Panc1 (cell line): ENCODE results near the gene CRY2. TPM values are rescaled to one million over a fixed set of nuclear protein-coding genes. Genes with fewer than 3 reads are reported as not detected.

ENCODE experiments used
- ATAC-seq: fragments of 200-7000 bp; cut with Tn5 transposase; 2 replicates; pipeline ENCODE4 v1.9.1; 2020; ENCODE audit warnings: mild to moderate bottlenecking, moderate library complexity
- BruUV-seq: library from RNA; stranded (reverse); fragments of 400-500 nt; replicated peaks from 2 replicates; lab custom pipeline; 2021; lab: Mats Ljungman, UMichigan
- CTCF ChIA-PET: fragments of 300-600 bp; sonication (Branson Sonifier 250); formaldehyde crosslinking; loops from one replicate; lab custom pipeline; 2022; ENCODE audit warnings: antibody characterized with exemption; lab: Charles Lee
- POLR2A ChIA-PET: fragments of 300-600 bp; sonication (Branson Sonifier 250); formaldehyde crosslinking; loops from one replicate; lab custom pipeline; 2022; ENCODE audit warnings: antibody characterized with exemption; lab: Charles Lee
- DNase-seq: peaks from one replicate; pipeline ENCODE4 v3.0.0-alpha.2; 2010; ENCODE audit warnings: low read depth, low spot score
- H3K27ac ChIP-seq: 2 replicates; pipeline ENCODE4 v1.5.1; 2011; ENCODE audit warnings: mild to moderate bottlenecking, low read length, inconsistent platforms
- H3K27me3 ChIP-seq: fragments of 200-500 bp; sonication (Bioruptor generic); 2 replicates; pipeline ENCODE4 v1.6.0; 2014; ENCODE audit warnings: low read length, inconsistent platforms; ENCODE audit not compliant: control insufficient read depth, insufficient read depth
- H3K36me3 ChIP-seq: fragments of 200-500 bp; sonication (Bioruptor generic); 2 replicates; pipeline ENCODE4 v1.5.1; 2014; ENCODE audit warnings: inconsistent platforms, mild to moderate bottlenecking, low read length, moderate library complexity; ENCODE audit not compliant: control insufficient read depth, insufficient read depth
- H3K4me1 ChIP-seq: 2 replicates; pipeline ENCODE4 v1.5.1; 2011; ENCODE audit warnings: inconsistent platforms, mild to moderate bottlenecking, low read length, moderate library complexity; ENCODE audit not compliant: control insufficient read depth, insufficient read depth
- H3K4me3 ChIP-seq, 2 experiments: 2 replicates each; pipeline ENCODE4 v1.5.1; 2011 to 2012; ENCODE audit warnings: low read depth in 2 of 2, low read length in 2 of 2, mild to moderate bottlenecking in 2 of 2, inconsistent platforms in 1 of 2, moderate library complexity in 1 of 2
- H3K9me3 ChIP-seq: fragments of 200-500 bp; sonication (Bioruptor generic); 2 replicates; pipeline ENCODE4 v1.5.1; 2014; ENCODE audit warnings: low read depth, mild to moderate bottlenecking, inconsistent platforms, low read length, moderate library complexity; ENCODE audit not compliant: control insufficient read depth, insufficient read depth
- CTCF ChIP-seq: fragments of 450-650 bp; IDR thresholded peaks from 2 replicates; pipeline ENCODE4 v1.5.1; 2017; ENCODE audit warnings: mild to moderate bottlenecking
- POLR2AphosphoS5 ChIP-seq: IDR thresholded peaks from 2 replicates; pipeline ENCODE4 v1.6.1; 2012; ENCODE audit warnings: mild to moderate bottlenecking, low read depth, low read length, moderate library complexity
- REST ChIP-seq, 2 experiments: IDR thresholded peaks; 2 replicates each; pipeline ENCODE4 v1.6.1; 2011 to 2012; ENCODE audit warnings: low read depth in 2 of 2, control low read depth in 1 of 2, low read length in 1 of 2, mild to moderate bottlenecking in 1 of 2, moderate library complexity in 1 of 2; ENCODE audit not compliant: insufficient read depth in 1 of 2
- SIN3A ChIP-seq: IDR thresholded peaks from 2 replicates; pipeline ENCODE4 v1.6.1; 2012; ENCODE audit warnings: low read depth, mild to moderate bottlenecking, low read length, moderate library complexity, borderline replicate concordance; ENCODE audit not compliant: insufficient read depth
- TCF7L2 ChIP-seq: IDR thresholded peaks from 2 replicates; pipeline ENCODE4 v1.6.1; 2011; ENCODE audit warnings: mild to moderate bottlenecking, low read depth, low read length, inconsistent platforms
- in situ Hi-C: cut with HindIII; loops from 2 replicates; pipeline ENCODE4 v1.10.0; 2016; ENCODE audit warnings: low sequenced_read_pairs, low pct_unique_long_range_greater_than_20kb
- intact Hi-C: fragments of 100-400 bp; cut with micrococcal nuclease; formaldehyde crosslinking; loops from one replicate; pipeline ENCODE4 v1.10.0; 2022; ENCODE audit not compliant: unreplicated experiment
- total RNA-seq: library from RNA; stranded (reverse); gene quantifications from one replicate; pipeline ENCODE4 v1.2.1, GENCODE V29; 2021; ENCODE audit not compliant: unreplicated experiment

The CRY2 gene
- total RNA-seq, 1 experiment from 2014 or later = 14.6 TPM

GRCh38 chr11:45889966-45890365, 42.7 kb downstream of the CRY2 start:
- DNase-seq = no peak
- no peaks in the 10 kb centered on the region for H3K27me3 ChIP-seq
- in situ Hi-C loops (no loop called here), intact Hi-C loops (no loop called here)
- no peaks in the 10 kb centered on the region for H3K4me1 ChIP-seq
- TF ChIP-seq POLR2AphosphoS5 (no peak), REST (IDR thresholded peaks at IDR 0.05; ENCODE audit: insufficient read depth in 1 of 2, low read depth in 2 of 2, low read length in 1 of 2) (no peak), CTCF (no peak), SIN3A (no peak), TCF7L2 (no peak)
- POLR2A ChIA-PET = interaction anchor here (0.5 kb wide), 1 partner anchor 260 kb away, joined by 3 read pairs; no protein-coding TSS in a partner anchor
- H3K9me3 ChIP-seq = no peaks in the 10 kb centered on the region
- CTCF ChIA-PET = no interaction called here
- no peaks in the 10 kb centered on the region for H3K36me3 ChIP-seq
- BruUV-seq = no TSS peak
- no peak for ATAC-seq
- H3K4me3 ChIP-seq = no peak overlapping the region
- H3K27ac ChIP-seq = no peak overlapping the region

- ChIA-PET POLR2A (no interaction called here), CTCF (no interaction called here)
- Histone ChIP-seq H3K4me3 (no peak overlapping the region), H3K27ac (no peak overlapping the region), H3K27me3 (no peaks in the 10 kb centered on the region), H3K36me3 (no peaks in the 10 kb centered on the region), H3K9me3 (no peaks in the 10 kb centered on the region), H3K4me1 (no peaks in the 10 kb centered on the region)
- BruUV-seq = no TSS peak
- in situ Hi-C loops = no loop called here
- DNase-seq = no peak
- ATAC-seq = no peak
- no peak for TF ChIP-seq SIN3A
- no peak for TF ChIP-seq REST (IDR thresholded peaks at IDR 0.05; ENCODE audit: insufficient read depth in 1 of 2, low read depth in 2 of 2, low read length in 1 of 2)
- TF ChIP-seq POLR2AphosphoS5 = no peak
- no peak for TF ChIP-seq CTCF
- TF ChIP-seq TCF7L2 = no peak
- intact Hi-C loops = no loop called here
Observed at GRCh38 chr11:45890886-45891550, 43.7 kb downstream of the CRY2 start.
